ENCODE measurements around the gene LRFN2.

Gene LRFN2

DNA sequence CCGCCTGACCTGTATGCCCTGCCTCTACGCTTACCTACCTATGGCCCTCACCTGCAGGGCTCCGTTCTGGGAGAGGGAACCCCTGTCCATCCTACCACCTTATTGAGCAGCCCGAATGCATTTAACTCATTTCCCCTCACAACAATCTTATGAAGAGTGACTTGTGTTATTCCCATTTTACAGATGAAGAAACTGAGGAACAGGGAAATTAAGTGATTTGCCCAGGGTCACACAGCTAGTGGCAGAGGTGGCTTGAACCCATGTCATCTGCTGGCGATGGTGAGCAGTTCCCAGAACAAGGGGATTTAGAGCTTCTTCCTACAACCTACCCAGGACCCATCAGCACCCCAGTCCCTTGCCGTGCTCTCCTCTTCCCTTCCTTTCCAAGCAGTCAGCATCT is 42.3 kb upstream of the LRFN2 start:
- Histone ChIP-seq H3K4me2 (ENCODE audit: low read length) (no peak overlapping the region), H3K36me3 (ENCODE audit: control insufficient read depth, insufficient read depth, low read length) (no peaks in the 10 kb centered on the region)

DNA sequence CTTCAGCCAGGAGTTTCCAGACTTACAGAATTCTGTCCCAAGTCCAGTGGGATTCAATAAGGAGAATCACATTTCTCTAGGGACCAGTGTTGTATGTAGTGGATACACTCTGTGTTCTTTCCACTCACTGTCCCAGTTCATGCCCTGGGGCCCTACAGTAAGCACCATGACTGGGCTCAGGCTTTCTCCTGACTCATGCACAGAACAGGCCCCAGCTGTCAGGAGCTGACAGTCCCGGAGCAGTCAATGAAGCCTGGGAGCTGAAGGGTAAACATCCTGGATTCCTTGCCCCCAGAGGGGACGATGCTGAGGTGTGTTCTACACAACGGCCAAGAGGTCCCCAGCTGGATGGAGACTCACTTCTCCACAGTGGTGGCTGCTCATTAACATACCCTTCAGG is 40.2 kb upstream of the LRFN2 start:
- H3K36me3 ChIP-seq (ENCODE audit: control insufficient read depth, insufficient read depth, low read length): no peaks in the 10 kb centered on the region
- no peak overlapping the region for H3K4me3 ChIP-seq (ENCODE audit: low read depth, low read length)
- no peak overlapping the region for H3K4me2 ChIP-seq (ENCODE audit: low read length)
- H3K79me2 ChIP-seq: no peaks in the 10 kb centered on the region
- H3K27ac ChIP-seq: no peak overlapping the region
- no peak overlapping the region for H3K9ac ChIP-seq
- H3K27me3 ChIP-seq (ENCODE audit: control insufficient read depth, insufficient read depth, low read length): no peaks in the 10 kb centered on the region
- TF ChIP-seq, protein P1, sequence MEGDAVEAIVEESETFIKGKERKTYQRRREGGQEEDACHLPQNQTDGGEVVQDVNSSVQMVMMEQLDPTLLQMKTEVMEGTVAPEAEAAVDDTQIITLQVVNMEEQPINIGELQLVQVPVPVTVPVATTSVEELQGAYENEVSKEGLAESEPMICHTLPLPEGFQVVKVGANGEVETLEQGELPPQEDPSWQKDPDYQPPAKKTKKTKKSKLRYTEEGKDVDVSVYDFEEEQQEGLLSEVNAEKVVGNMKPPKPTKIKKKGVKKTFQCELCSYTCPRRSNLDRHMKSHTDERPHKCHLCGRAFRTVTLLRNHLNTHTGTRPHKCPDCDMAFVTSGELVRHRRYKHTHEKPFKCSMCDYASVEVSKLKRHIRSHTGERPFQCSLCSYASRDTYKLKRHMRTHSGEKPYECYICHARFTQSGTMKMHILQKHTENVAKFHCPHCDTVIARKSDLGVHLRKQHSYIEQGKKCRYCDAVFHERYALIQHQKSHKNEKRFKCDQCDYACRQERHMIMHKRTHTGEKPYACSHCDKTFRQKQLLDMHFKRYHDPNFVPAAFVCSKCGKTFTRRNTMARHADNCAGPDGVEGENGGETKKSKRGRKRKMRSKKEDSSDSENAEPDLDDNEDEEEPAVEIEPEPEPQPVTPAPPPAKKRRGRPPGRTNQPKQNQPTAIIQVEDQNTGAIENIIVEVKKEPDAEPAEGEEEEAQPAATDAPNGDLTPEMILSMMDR (IDR thresholded peaks at IDR 0.05): no peak
- no peaks in the 10 kb centered on the region for H3K4me1 ChIP-seq
- H3K9me3 ChIP-seq (ENCODE audit: control insufficient read depth, low read length): peaks cover 6% of the 10 kb centered on the region
- no peak overlapping the region for H2AFZ ChIP-seq

More for the DNA sequence above, 42.3 kb upstream of the LRFN2 start:
- no peak overlapping the region for H2AFZ ChIP-seq
- no peak overlapping the region for H3K27ac ChIP-seq
- H3K4me1 ChIP-seq: no peaks in the 10 kb centered on the region
- no peak overlapping the region for H3K4me3 ChIP-seq (ENCODE audit: low read depth, low read length)
- TF ChIP-seq, protein P1 (IDR thresholded peaks at IDR 0.05): no peak
- no peak overlapping the region for H3K9ac ChIP-seq
- no peaks in the 10 kb centered on the region for H3K27me3 ChIP-seq (ENCODE audit: control insufficient read depth, insufficient read depth, low read length)
- no peaks in the 10 kb centered on the region for H3K79me2 ChIP-seq
- peaks cover 6% of the 10 kb centered on the region for H3K9me3 ChIP-seq (ENCODE audit: control insufficient read depth, low read length)

DNA sequence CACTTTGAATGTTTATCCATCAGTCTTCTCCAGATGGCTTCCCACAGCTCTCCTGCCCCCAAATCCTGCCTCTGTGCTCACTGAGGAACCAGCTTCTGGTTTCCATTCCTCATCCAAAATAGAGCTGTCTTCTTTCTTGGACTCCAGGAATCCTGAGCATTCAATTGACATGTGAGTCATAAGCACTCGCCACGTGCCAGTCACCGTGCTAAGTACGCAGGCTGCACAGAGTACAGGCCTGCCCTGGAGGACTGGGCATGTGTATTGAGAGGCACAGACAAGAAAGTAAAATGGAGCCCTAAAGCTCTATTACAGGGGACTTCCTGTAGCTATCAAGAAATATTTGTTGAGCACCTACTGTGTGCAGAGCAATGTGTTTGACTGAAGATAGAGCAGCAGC is 39.7 kb upstream of the LRFN2 start:
- Histone ChIP-seq H3K79me2 (no peaks in the 10 kb centered on the region), H2AFZ (no peak overlapping the region), H3K4me2 (ENCODE audit: low read length) (no peak overlapping the region), H3K9me3 (ENCODE audit: control insufficient read depth, low read length) (peaks cover 6% of the 10 kb centered on the region), H3K9ac (no peak overlapping the region), H3K4me1 (no peaks in the 10 kb centered on the region), H3K27me3 (ENCODE audit: control insufficient read depth, insufficient read depth, low read length) (no peaks in the 10 kb centered on the region), H3K36me3 (ENCODE audit: control insufficient read depth, insufficient read depth, low read length) (no peaks in the 10 kb centered on the region), H3K27ac (no peak overlapping the region), H3K4me3 (ENCODE audit: low read depth, low read length) (no peak overlapping the region)
- TF ChIP-seq, protein P1 (IDR thresholded peaks at IDR 0.05): no peak

DNA sequence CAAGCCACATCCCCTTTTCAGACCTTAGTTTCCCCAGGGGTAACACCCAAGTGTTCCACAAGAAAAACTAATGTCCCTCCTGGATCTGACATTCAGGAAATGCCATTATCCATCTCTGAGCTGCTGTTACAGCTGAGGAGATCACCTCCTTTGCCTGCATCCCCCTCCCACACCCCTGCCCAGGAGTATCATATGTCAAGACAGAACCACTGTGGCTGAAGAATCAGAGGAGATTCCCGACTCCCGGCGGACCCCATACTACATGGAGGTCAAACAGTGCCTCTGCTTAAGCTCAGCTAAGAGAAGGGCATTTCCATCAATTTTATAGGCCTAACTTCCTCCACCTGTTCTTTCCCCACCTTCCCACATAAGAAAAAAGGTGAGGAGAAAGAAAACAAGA is 36.8 kb upstream of the LRFN2 start:
- Histone ChIP-seq H3K4me3 (ENCODE audit: low read depth, low read length) (no peak overlapping the region), H2AFZ (no peak overlapping the region), H3K36me3 (ENCODE audit: control insufficient read depth, insufficient read depth, low read length) (no peaks in the 10 kb centered on the region), H3K27ac (no peak overlapping the region), H3K9ac (no peak overlapping the region), H3K4me1 (no peaks in the 10 kb centered on the region), H3K9me3 (ENCODE audit: control insufficient read depth, low read length) (peaks cover 6% of the 10 kb centered on the region), H3K27me3 (ENCODE audit: control insufficient read depth, insufficient read depth, low read length) (no peaks in the 10 kb centered on the region), H3K79me2 (no peaks in the 10 kb centered on the region), H3K4me2 (ENCODE audit: low read length) (no peak overlapping the region)
- TF ChIP-seq, protein P1 (IDR thresholded peaks at IDR 0.05): no peak

DNA sequence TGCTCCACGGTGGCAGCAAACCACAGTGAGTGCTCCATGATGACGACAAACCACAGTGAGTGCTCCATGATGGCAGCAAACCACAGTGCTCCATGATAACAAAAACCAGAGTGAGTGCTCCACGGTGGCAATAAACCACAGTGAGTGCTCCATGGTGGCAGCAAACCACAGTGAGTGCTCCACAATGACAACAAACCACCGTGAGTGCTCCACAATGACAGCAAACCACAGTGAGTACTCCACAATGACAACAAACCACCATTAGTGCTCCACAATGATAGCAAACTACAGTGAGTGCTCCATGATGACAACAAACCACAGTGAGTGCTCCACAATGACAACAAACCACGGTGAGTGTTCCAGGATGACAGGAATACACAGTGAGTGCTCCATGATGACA is 36.0 kb upstream of the LRFN2 start:
- no peaks in the 10 kb centered on the region for H3K79me2 ChIP-seq
- H3K9ac ChIP-seq: no peak overlapping the region
- no peaks in the 10 kb centered on the region for H3K27me3 ChIP-seq (ENCODE audit: control insufficient read depth, insufficient read depth, low read length)

More for the DNA sequence above, 36.0 kb upstream of the LRFN2 start:
- Histone ChIP-seq H3K36me3 (ENCODE audit: control insufficient read depth, insufficient read depth, low read length) (no peaks in the 10 kb centered on the region), H3K9me3 (ENCODE audit: control insufficient read depth, low read length) (peaks cover 6% of the 10 kb centered on the region), H3K4me2 (ENCODE audit: low read length) (no peak overlapping the region), H3K4me3 (ENCODE audit: low read depth, low read length) (no peak overlapping the region), H3K4me1 (no peaks in the 10 kb centered on the region), H3K27ac (no peak overlapping the region), H2AFZ (no peak overlapping the region)
- TF ChIP-seq, protein P1 (IDR thresholded peaks at IDR 0.05): no peak

Measured in parathyroid adenoma (tissue), 2 donors.